GM18508 (cell line): ENCODE results near the gene GTF2A1.

Experiments used
- ATAC-seq: cut with Tn5 transposase; IDR thresholded peaks from one replicate; pipeline ENCODE4 v1.9.1; 2021; ENCODE audit warnings: moderate number of reproducible peaks; ENCODE audit not compliant: insufficient read depth, unreplicated experiment

The GTF2A1 gene

DNA sequence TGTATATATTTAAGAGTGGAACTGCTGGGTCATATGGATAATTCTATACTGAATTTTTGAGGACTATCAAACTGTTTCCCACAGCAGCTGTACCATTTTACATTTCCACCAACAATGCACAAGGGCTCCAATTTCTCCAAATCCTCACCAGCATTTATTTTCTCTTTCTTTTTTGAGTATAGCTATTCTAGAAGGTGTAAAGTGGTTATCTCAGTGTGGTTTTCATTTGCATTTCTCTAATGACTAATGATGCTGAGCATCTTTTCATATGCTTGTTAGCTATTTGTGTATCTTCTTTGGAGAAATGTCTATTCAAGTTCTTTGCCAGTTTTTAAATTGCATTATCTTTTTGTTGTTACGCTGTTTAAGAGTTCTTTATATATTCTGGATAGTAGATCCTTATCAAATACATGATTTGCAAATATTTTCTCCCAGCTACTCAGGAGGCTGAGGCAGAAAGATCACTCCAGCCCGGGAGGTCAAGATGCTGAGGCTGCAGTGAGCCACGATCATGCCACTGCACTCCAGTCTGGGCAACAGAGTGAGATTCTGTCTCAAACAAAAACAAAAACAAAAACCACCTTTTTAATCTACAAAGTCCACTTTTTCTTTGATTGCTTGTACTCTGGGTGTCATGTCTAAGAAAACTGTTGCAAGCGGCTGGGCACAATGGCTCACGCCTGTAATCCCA, 32.8 kb downstream of the GTF2A1 start:
- ATAC-seq, result peak; percentile 64

GRCh38 chr14:81179631-81180030, 41.1 kb downstream of the GTF2A1 start:
- ATAC-seq, result no peak

- ATAC-seq, result peak; percentile 37
Measured at GRCh38 chr14:81178063-81178462, 42.7 kb downstream of the GTF2A1 start.

GRCh38 chr14:81177225-81177624, 43.5 kb downstream of the GTF2A1 start:
- no peak for ATAC-seq

GRCh38 chr14:81176241-81176640, 44.5 kb downstream of the GTF2A1 start:
- no peak for ATAC-seq

GRCh38 chr14:81172881-81173280, 47.9 kb downstream of the GTF2A1 start:
- ATAC-seq, result no peak

- no peak for ATAC-seq
Measured at GRCh38 chr14:81172353-81172752, 48.4 kb downstream of the GTF2A1 start.

DNA sequence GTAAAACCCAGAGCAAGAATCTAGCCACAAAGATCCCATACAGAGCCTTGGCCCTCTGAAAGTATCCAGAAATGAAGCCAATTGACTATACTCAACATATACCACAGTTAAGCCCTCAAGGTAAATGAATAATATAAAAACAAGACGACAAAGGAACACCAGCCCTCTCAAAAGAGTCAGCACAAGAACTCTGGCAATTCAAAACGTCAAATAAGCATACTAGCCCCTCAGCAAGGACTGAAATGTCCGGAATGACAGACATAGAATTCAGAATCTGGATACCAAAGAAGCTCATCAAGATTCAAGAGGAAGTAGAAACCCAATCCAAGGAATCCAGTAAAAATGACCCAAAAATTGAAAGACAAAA, 49.9 kb downstream of the GTF2A1 start:
- ATAC-seq, result no peak

DNA sequence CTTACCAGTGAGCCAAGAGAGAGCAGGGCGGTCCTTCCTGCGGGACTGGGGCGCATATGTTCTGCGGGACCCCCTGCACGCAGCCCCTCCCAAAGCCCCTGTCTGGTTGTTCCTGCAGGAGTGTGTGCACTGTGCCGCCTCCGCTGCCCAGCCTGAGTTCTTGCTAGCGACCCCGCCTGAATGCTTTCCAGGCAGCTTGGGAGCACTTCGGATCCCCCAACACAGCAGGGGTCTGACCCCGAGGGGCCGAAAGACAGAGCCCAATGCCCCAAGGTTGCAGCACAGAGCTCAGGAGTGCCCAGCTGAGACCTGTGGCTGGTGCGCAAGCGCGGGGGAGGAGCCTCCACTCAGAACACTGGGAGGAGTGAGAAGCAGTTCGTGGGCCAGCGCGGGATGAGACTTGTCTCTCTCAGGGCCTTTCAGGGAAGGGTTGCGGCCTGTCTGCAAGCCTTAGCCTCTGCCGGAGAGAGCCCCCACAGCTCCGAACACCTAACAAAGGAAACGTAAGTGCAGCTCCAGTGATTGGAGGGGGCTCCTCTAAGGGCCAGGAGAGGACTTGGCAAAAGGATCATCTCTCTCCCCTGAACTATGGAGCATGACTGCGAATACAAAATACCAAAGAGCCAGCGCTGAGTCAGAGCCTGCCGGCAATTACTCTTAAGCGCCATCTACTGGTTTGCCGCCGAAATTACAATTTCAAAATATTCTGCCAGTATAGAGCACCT, 50.5 kb downstream of the GTF2A1 start:
- ATAC-seq, result peak; percentile 88

- ATAC-seq, result peak; percentile 6
Measured at GRCh38 chr14:81169711-81170103, 51.1 kb downstream of the GTF2A1 start.

DNA sequence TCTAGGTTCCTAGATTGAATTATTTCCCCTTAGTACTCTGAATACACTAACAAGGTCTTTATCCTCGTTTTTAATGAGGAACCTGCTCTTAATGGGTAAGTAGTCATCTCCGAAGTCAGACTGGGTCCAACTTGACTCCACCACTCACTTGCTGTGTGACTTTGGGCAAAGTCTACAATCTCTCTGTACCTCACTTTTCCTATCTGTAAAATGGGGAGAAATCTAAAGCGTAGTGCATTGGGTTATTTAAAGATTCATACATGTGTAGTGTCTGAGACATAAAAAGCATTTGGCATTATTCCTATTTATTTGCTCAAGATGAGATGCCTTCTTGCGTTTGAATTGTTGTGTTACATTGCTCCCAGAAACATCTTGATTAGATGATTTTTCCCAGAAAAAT, 51.5 kb downstream of the GTF2A1 start:
- no peak for ATAC-seq

- no peak for ATAC-seq
Measured at GRCh38 chr14:81166121-81166520, 54.6 kb downstream of the GTF2A1 start.

DNA sequence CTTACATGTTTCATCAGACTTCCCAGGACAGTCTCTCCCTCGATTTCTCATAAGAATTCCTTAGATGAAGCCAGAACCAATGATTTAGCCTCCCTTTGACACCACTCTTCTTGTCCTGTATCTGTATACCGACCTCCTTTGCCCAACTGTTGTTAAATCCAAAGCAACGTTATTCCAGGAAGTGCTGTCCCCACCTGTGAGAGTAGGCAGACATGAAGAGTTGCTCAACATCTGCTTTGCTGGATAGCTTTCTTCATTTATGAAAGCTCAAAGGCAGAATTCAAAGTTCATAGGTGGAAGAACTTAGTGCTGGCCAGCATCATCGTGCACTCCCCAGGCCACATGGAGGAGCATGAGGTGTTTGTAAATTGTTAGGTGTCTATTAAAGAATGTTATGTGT, 55.6 kb downstream of the GTF2A1 start:
- no peak for ATAC-seq

DNA sequence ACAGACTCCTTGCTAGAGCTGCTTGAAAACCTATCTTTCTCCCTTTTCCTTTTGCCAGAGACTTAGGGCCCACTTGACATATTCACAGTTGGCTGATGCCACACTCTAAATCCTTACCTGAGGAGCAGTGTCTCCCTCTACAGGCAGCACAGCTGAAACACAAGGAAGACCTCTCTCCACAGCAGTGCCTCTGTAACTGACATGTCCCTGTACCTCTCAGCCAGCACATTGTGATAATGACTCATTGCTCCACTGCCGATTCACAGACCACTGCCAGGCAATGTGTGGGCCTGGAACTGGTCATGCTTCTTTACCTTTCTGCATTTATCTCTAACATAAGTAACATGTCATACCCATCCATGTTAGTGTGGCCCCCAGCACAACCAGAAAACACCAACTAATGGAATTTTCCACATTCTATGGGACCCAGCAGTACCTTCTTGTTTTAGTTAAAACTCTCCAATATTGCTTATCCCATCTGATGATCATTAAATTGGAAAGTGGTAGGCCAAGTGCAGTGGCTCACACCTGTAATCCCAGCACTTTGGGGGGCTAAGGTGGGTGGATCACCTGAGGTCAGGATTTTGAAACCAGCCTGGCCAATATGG, 56.5 kb downstream of the GTF2A1 start:
- peak; percentile 93 for ATAC-seq

GRCh38 chr14:81162941-81163340, 57.8 kb downstream of the GTF2A1 start:
- ATAC-seq, result no peak

DNA sequence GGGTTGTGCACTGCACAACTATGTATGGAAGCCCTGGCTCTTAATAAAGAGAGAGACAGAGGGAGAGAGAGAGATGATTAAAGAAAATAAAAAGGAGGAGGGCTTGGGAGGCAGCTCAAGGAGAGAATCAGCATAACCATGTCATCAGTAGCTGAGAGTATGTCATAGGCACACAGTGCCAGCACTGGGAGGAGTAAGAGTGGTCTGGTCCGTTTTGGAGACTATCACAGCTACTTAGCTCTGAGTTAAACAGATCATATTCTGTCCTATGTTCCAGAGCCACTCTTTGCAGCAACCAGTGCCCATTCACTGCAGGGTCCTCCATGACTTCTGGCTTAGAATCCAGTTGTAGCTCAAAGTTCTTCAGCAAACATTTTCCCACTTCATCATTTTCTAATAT, 59.0 kb downstream of the GTF2A1 start:
- ATAC-seq, result no peak

DNA sequence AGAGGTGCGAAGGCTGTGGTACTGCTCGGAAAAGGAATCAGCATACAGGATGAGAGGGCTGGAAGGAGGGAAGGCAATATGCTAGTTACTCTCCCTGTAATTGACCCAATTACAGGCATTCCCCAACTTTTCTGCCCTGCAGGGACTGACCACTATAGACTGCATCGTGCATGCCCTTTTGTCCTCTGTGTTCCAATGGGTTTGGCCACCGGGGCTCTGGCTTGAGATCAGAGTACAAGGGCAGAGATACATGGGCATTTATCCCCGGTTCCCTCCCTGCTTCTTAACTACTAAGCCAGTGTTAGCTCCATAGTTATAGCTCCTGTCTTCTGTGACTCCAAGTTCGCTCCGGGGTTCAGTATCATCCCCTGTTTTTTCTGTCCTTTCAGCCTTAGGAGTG, 59.7 kb downstream of the GTF2A1 start:
- no peak for ATAC-seq

DNA sequence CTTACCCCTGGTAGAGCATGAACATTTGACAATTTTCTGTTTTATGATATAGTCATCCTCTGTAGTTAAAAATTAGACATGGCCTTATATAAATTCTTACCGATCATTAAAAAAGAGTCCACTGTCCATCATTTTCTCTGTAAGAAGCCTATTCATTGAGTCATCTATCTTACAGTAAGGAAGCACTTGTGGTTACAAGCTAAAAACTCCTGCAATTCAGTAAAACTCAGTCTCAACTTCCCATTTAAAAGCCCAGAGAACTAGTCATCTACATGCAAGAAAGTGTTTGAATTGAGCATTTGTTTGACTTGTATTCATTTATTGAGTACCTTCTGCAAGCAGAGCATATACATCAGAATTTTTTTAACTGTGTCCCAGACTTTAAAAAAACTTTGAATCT, 63.3 kb downstream of the GTF2A1 start:
- no peak for ATAC-seq

GRCh38 chr14:81153187-81153586, 67.6 kb downstream of the GTF2A1 start:
- no peak for ATAC-seq

DNA sequence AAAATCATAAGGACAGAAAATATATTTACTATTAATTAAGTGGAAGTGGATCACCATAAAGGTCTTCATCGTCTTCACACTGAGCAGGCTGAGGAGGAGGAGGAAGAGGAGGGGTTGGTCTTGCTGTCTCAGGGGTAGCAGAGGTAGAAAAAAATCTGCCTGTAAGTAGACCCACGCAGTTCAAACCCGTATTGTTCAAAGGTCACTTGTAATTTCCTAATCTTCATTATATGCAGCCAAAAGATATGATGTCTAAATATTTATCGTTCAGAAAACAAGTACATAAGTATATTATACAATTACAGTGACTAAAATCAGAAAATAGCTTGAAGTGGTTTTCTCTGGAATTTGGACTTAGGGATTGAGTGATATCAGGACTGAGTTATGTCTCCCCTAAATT, 72.1 kb downstream of the GTF2A1 start:
- no peak for ATAC-seq

DNA sequence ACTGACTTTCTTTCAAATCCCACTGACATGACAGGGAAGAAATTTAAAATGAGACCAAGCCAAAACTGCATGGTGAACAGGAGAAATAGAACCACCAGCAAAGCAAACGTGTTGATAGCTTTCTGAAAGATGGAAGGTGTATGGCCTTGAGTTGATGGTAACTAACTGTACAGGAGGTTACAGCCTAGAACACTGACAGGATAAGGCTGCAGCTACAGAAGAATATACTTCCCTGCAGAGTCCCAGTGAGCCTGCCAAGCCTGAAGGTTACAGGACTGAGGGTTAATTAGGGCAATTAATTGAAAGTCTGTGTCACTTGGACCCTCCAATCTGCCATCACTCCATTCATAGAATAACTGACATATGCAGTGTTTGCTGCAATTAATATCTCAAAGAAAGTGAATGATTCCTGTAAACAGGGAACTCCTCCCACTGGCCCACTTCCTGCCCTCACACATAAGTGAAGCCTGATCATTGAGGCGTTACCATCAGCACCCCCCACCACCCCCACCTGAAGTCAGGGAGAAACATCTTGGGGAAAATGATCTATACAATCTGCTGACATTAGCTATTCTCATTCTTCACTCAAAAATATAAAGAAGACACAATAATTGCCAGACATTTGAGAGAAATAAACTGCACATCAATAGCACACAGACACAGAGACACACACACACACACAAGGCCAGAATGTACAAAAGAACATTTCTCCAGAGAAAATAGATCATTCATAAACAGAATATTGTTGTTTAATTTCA, 73.4 kb downstream of the GTF2A1 start:
- peak; percentile 60 for ATAC-seq
